K562 (cell line): ENCODE measurements around the gene SCN2B. TPM values are rescaled to one million over a fixed set of nuclear protein-coding genes. Genes with fewer than 3 reads are reported as not detected.

ENCODE experiments used
- ATAC-seq: fragments of 200-7000 bp; cut with Tn5 transposase; 3 replicates; pipeline ENCODE4 v1.9.1; 2020; ENCODE audit warnings: moderate library complexity
- BruUV-seq: library from RNA; stranded (reverse); fragments of 400-500 nt; replicated peaks from 2 replicates; lab custom pipeline; 2021; lab: Mats Ljungman, UMichigan
- CTCF ChIA-PET: fragments of 300-600 bp; formaldehyde crosslinking; extraction: SDS; loops from one replicate; lab custom pipeline; 2021; ENCODE audit warnings: low intra/inter-chr PET ratio; lab: Yijun Ruan, JAX
- POLR2A ChIA-PET: fragments of 300-600, 350-650 bp; sonication (Branson Sonifier 250); formaldehyde crosslinking; extraction: SDS; loops from one replicate; lab custom pipeline; 2021; ENCODE audit warnings: antibody characterized with exemption, inconsistent platforms; lab: Yijun Ruan, JAX
- DNase-seq, 4 experiments: peaks; one replicate each; pipeline versions ENCODE4 v3.0.0 to v3.0.0-alpha.2; 2011 to 2018; ENCODE audit warnings: low spot score in 3 of 4, mixed read lengths in 3 of 4; ENCODE audit errors: extremely low read depth in 1 of 4
- FAIRE-seq: peaks from 2 replicates; lab custom pipeline; 2011; peaks lifted over from hg19 to GRCh38; lab: Jason Lieb, UNC
- H2AFZ ChIP-seq: 2 replicates; pipeline ENCODE4 v1.6.0; 2011; ENCODE audit warnings: low read depth, low read length, control low read depth, inconsistent platforms
- H3K27ac ChIP-seq: fragments of 200-600 bp; 3 replicates; pipeline ENCODE4 v1.8.0; 2011; ENCODE audit warnings: low read depth, mild to moderate bottlenecking, control low read depth, inconsistent platforms, low read length, moderate library complexity, mixed read lengths; ENCODE audit errors: extremely low read depth
- H3K27me3 ChIP-seq, 2 experiments: fragments of 300-600 bp in 1 of 2; 2 replicates in 1 of 2; 3 replicates in 1 of 2; pipeline versions ENCODE4 v1.6.0 to v1.8.0; 2011; ENCODE audit warnings: inconsistent platforms in 2 of 2, low read length in 2 of 2, mild to moderate bottlenecking in 1 of 2, mixed read lengths in 1 of 2, moderate library complexity in 1 of 2; ENCODE audit not compliant: control insufficient read depth in 2 of 2, insufficient read depth in 2 of 2
- H3K36me3 ChIP-seq: fragments of 300-600 bp; 3 replicates; pipeline ENCODE4 v1.8.0; 2011; ENCODE audit warnings: mild to moderate bottlenecking, low read length, inconsistent platforms; ENCODE audit not compliant: control insufficient read depth, insufficient read depth
- H3K4me1 ChIP-seq, 2 experiments: fragments of 200-600 bp in 1 of 2; replicated peaks in 1 of 2; 2 replicates in 1 of 2; 3 replicates in 1 of 2; pipeline versions ENCODE4 v1.5.1 to v1.8.0; 2011; ENCODE audit warnings: inconsistent platforms in 2 of 2, low read length in 2 of 2, mild to moderate bottlenecking in 1 of 2, mixed read lengths in 1 of 2, moderate library complexity in 1 of 2; ENCODE audit not compliant: control insufficient read depth in 2 of 2, insufficient read depth in 2 of 2
- H3K4me2 ChIP-seq: 2 replicates; pipeline ENCODE4 v1.6.1; 2011; ENCODE audit warnings: low read length, control low read depth, inconsistent platforms, mixed read lengths; ENCODE audit not compliant: insufficient read depth
- H3K4me3 ChIP-seq: fragments of 200-600 bp; sonication (generic), shearing (Covaris generic); 2 replicates; pipeline ENCODE4 v1.5.1; 2016; ENCODE audit warnings: control low read depth, inconsistent platforms
- H3K79me2 ChIP-seq: fragments of 200-600 bp; 3 replicates; pipeline ENCODE4 v1.8.0; 2011; ENCODE audit warnings: low read length, inconsistent platforms; ENCODE audit not compliant: control insufficient read depth, insufficient read depth
- H3K9ac ChIP-seq, 2 experiments: 2 replicates each; pipeline versions ENCODE4 v1.6.0 to v1.6.1; 2011; ENCODE audit warnings: low read depth in 2 of 2, low read length in 2 of 2, control low read depth in 1 of 2, inconsistent platforms in 1 of 2, mild to moderate bottlenecking in 1 of 2, mixed read lengths in 1 of 2; ENCODE audit not compliant: insufficient read depth in 1 of 2
- H3K9me1 ChIP-seq: one replicate; pipeline ENCODE4 v1.6.0; 2011; ENCODE audit warnings: inconsistent platforms, mild to moderate bottlenecking, low read length, moderate library complexity; ENCODE audit not compliant: control insufficient read depth, insufficient read depth
- H3K9me3 ChIP-seq: replicated peaks from 2 replicates; pipeline ENCODE4 v1.5.1; 2011; ENCODE audit warnings: low read depth, low read length, inconsistent platforms; ENCODE audit not compliant: control insufficient read depth, insufficient read depth
- H4K20me1 ChIP-seq: replicated peaks from 2 replicates; pipeline ENCODE4 v1.6.1; 2011; ENCODE audit warnings: low read length, inconsistent platforms, mixed read lengths; ENCODE audit not compliant: control insufficient read depth, insufficient read depth
- ASH1L ChIP-seq: fragments of 450-650 bp; IDR thresholded peaks from 2 replicates; pipeline ENCODE4 v1.6.1; 2018; ENCODE audit warnings: borderline replicate concordance, mild to moderate bottlenecking, low read depth; ENCODE audit not compliant: partially characterized antibody
- DIDO1 ChIP-seq: fragments of 450-650 bp; IDR thresholded peaks from 2 replicates; pipeline ENCODE4 v1.6.1; 2016; ENCODE audit warnings: low read depth, missing biosample characterization, missing genetic modification characterization
- HDGF ChIP-seq: fragments of 450-650 bp; IDR thresholded peaks from 2 replicates; pipeline ENCODE4 v1.6.1; 2016
- KDM2B ChIP-seq: fragments of 250-450 bp; sonication (Bioruptor Pico); IDR thresholded peaks from 2 replicates; pipeline ENCODE4 v1.8.0; 2021; ENCODE audit warnings: mild to moderate bottlenecking, moderate library complexity
- PKNOX1 ChIP-seq: fragments of 450-650 bp; IDR thresholded peaks from 2 replicates; pipeline ENCODE4 v1.6.1; 2016
- PRPF4 ChIP-seq: fragments of 200-400 bp; formaldehyde crosslinking; IDR thresholded peaks from one replicate; pipeline ENCODE4 v1.6.1; 2017; ENCODE audit warnings: low read length, low read depth, mild to moderate bottlenecking; ENCODE audit not compliant: insufficient read depth, poor library complexity, severe bottlenecking
- SRSF1 ChIP-seq: fragments of 200-400 bp; formaldehyde crosslinking; IDR thresholded peaks from 2 replicates; pipeline ENCODE4 v1.6.1; 2017; ENCODE audit warnings: mild to moderate bottlenecking, low read depth, low read length, moderate library complexity
- SRSF9 ChIP-seq: fragments of 200-400 bp; formaldehyde crosslinking; IDR thresholded peaks from 2 replicates; pipeline ENCODE4 v1.6.1; 2017; ENCODE audit warnings: low read depth, low read length, borderline replicate concordance
- STAT5A ChIP-seq: IDR thresholded peaks from 2 replicates; pipeline ENCODE4 v1.6.1; 2012; ENCODE audit warnings: low read length, inconsistent platforms, borderline replicate concordance
- ZFX ChIP-seq: sonication (generic); formaldehyde crosslinking; IDR thresholded peaks from 2 replicates; pipeline ENCODE4 v1.8.0; 2022; ENCODE audit warnings: mild to moderate bottlenecking, missing genetic modification reagents, moderate library complexity
- ZNF280A ChIP-seq: fragments of 450-650 bp; IDR thresholded peaks from 2 replicates; pipeline ENCODE4 v1.6.1; 2018; ENCODE audit warnings: mild to moderate bottlenecking, low read depth; ENCODE audit not compliant: partially characterized antibody
- ZNF445 ChIP-seq: fragments of 250-450 bp; sonication (Bioruptor Pico); IDR thresholded peaks from 2 replicates; pipeline ENCODE4 v1.4.0; 2020; ENCODE audit warnings: low read depth, mild to moderate bottlenecking, moderate library complexity
- ZNF551 ChIP-seq: fragments of 250-450 bp; sonication (Bioruptor Pico); IDR thresholded peaks from 2 replicates; pipeline ENCODE4 v1.5.0; 2021; ENCODE audit warnings: mild to moderate bottlenecking, moderate library complexity
- WGBS: fragments of 100-300 bp; shearing (Covaris generic); methylation state at CpG from one replicate; pipeline ENCODE4 v1.1.6; 2016; ENCODE audit warnings: low coverage, mixed read lengths; ENCODE audit not compliant: insufficient coverage; ENCODE audit errors: missing lambda C conversion rate; 5-methylcytosine and 5-hydroxymethylcytosine counted together
- in situ Hi-C: fragments of 300-500 bp; cut with MboI; formaldehyde crosslinking; loops from 4 replicates; pipeline ENCODE4 v1.15.0; 2018; ENCODE audit warnings: inconsistent platforms, mixed read lengths
- intact Hi-C: fragments of 100-400 bp; cut with micrococcal nuclease; formaldehyde crosslinking; loops from 2 replicates; pipeline ENCODE4 v1.14.2; 2022
- polyA plus RNA-seq, 8 experiments: library from polyadenylated mRNA; depleted of rRNA in 4 of 8; stranded (reverse) in 5 of 8; unstranded in 3 of 8; fragments of >200 nt; fragmentation: Nextera tagmentation in 2 of 8; fragmentation: Illumina TruSeq in 1 of 8; extraction: Ambion mirVana in 2 of 8; extraction: Trizol in 1 of 8; gene quantifications; 2 replicates each; pipeline versions ENCODE4 v1.2.1 to v1.2.3, GENCODE V29; 2011 to 2014; ENCODE audit warnings: inconsistent platforms in 1 of 8, missing spikeins in 1 of 8
- total RNA-seq, 7 experiments: library from RNA; depleted of rRNA in 6 of 7; stranded (reverse); fragments of >200 nt in 6 of 7; fragmentation: Illumina TruSeq in 2 of 7; extraction: Trizol in 2 of 7; gene quantifications; 2 replicates each; pipeline versions ENCODE4 v1.2.1 to v1.2.3, GENCODE V29; 2011 to 2021; ENCODE audit warnings: low replicate concordance in 1 of 7
- TF ChIP-seq, protein P1 (sequence below), 2 experiments: fragments of 450-650 bp in 1 of 2; IDR thresholded peaks; 2 replicates each; pipeline ENCODE4 v1.6.1; 2011 to 2017; ENCODE audit warnings: low read depth in 2 of 2, antibody characterized with exemption in 1 of 2, borderline replicate concordance in 1 of 2, low read length in 1 of 2, mild to moderate bottlenecking in 1 of 2, mixed read lengths in 1 of 2; ENCODE audit not compliant: control insufficient read depth in 1 of 2
- TF ChIP-seq, protein P2 (sequence below): fragments of 250-450 bp; sonication (Bioruptor Pico); IDR thresholded peaks from 2 replicates; pipeline ENCODE4 v1.4.0; 2020

The SCN2B gene
- total and polyA plus RNA-seq, 9 of the 15 experiments (the other 6 are each of a cell fraction or from before 2014, with no cell fraction given) = not detected

GRCh38 chr11:118224511-118225188, 48.2 kb upstream of the SCN2B start, which contains the start of gene JAML:
TSS of gene JAML (minus strand) at chr11:118225011. CDS start at chr11:118214866, 10,145 bp downstream.
- H3K4me2 ChIP-seq = no peak within 1 kb of the TSS
- no peak within 1 kb of the TSS for H2AFZ ChIP-seq
- DNase-seq (no peak), FAIRE-seq (no peak), ATAC-seq (no peak)
- intact Hi-C loops (no loop called here), in situ Hi-C loops (no loop called here)
- no peaks in the 10 kb centered on the region for H3K79me2 ChIP-seq
- ChIA-PET CTCF (no interaction called here), POLR2A (interaction anchor here (0.7 kb wide), 1 partner anchor 12 kb away, joined by 4 read pairs; no protein-coding TSS in a partner anchor)
- H3K27ac ChIP-seq = no peak within 1 kb of the TSS
- H3K4me1 ChIP-seq = no peaks in the 10 kb centered on the region
- H3K9ac ChIP-seq = no peak within 1 kb of the TSS
- WGBS = 8% methylated on average over 6 of the region's 6 CpGs
- no peak within 1 kb of the TSS for H3K4me3 ChIP-seq
- no peaks in the 10 kb centered on the region for H3K9me1 ChIP-seq
- TF ChIP-seq ZNF445 (CRISPR knock-in tag) = no peak
- no peak for TF ChIP-seq SRSF1
- TF ChIP-seq, protein P1, sequence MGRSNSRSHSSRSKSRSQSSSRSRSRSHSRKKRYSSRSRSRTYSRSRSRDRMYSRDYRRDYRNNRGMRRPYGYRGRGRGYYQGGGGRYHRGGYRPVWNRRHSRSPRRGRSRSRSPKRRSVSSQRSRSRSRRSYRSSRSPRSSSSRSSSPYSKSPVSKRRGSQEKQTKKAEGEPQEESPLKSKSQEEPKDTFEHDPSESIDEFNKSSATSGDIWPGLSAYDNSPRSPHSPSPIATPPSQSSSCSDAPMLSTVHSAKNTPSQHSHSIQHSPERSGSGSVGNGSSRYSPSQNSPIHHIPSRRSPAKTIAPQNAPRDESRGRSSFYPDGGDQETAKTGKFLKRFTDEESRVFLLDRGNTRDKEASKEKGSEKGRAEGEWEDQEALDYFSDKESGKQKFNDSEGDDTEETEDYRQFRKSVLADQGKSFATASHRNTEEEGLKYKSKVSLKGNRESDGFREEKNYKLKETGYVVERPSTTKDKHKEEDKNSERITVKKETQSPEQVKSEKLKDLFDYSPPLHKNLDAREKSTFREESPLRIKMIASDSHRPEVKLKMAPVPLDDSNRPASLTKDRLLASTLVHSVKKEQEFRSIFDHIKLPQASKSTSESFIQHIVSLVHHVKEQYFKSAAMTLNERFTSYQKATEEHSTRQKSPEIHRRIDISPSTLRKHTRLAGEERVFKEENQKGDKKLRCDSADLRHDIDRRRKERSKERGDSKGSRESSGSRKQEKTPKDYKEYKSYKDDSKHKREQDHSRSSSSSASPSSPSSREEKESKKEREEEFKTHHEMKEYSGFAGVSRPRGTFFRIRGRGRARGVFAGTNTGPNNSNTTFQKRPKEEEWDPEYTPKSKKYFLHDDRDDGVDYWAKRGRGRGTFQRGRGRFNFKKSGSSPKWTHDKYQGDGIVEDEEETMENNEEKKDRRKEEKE (IDR thresholded peaks at IDR 0.05; ENCODE audit: borderline replicate concordance in 1 of 2, control insufficient read depth in 1 of 2, low read depth in 2 of 2, low read length in 1 of 2) = no peak
- no peak for TF ChIP-seq HDGF
- no peak for TF ChIP-seq PKNOX1
- TF ChIP-seq DIDO1 = no peak
- no peak for TF ChIP-seq ZNF280A
- no peak for TF ChIP-seq ASH1L
- no peak for TF ChIP-seq ZFX (CRISPR knock-in tag)
- TF ChIP-seq STAT5A = no peak
- no peak for TF ChIP-seq SRSF9
- no peak for TF ChIP-seq KDM2B (CRISPR knock-in tag)
- TF ChIP-seq PRPF4 = no peak
- no peak for TF ChIP-seq ZNF551 (CRISPR knock-in tag)
- TF ChIP-seq, protein P2, sequence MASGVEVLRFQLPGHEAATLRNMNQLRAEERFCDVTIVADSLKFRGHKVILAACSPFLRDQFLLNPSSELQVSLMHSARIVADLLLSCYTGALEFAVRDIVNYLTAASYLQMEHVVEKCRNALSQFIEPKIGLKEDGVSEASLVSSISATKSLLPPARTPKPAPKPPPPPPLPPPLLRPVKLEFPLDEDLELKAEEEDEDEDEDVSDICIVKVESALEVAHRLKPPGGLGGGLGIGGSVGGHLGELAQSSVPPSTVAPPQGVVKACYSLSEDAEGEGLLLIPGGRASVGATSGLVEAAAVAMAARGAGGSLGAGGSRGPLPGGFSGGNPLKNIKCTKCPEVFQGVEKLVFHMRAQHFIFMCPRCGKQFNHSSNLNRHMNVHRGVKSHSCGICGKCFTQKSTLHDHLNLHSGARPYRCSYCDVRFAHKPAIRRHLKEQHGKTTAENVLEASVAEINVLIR (CRISPR knock-in tag) = no peak
- H3K27me3 ChIP-seq = peaks cover 4 to 20% of the 10 kb centered on the region in 2 experiments; a peak in 4 of 5 replicates
- no peaks in the 10 kb centered on the region for H4K20me1 ChIP-seq
- no TSS peak for BruUV-seq
- no peaks in the 10 kb centered on the region for H3K36me3 ChIP-seq
- H3K9me3 ChIP-seq = no peaks in the 10 kb centered on the region
